DND-41 (cell line): ENCODE measurements around the gene NUDCD3.

ENCODE experiments used
- ATAC-seq: fragments of 200-7000 bp; cut with Tn5 transposase; 3 replicates; pipeline ENCODE4 v1.9.1; 2021; ENCODE audit warnings: low read depth; ENCODE audit not compliant: insufficient read depth
- DNase-seq: peaks from one replicate; pipeline ENCODE4 v3.0.0-alpha.2; 2020
- H2AFZ ChIP-seq: 2 replicates; pipeline ENCODE4 v1.6.0; 2012; ENCODE audit warnings: low read depth, low read length
- H3K27ac ChIP-seq: 2 replicates; pipeline ENCODE4 v1.5.1; 2012; ENCODE audit warnings: low read length, inconsistent platforms
- H3K27me3 ChIP-seq: fragments of 200-600 bp; sonication (generic); 2 replicates; pipeline ENCODE4 v1.6.0; 2012; ENCODE audit warnings: low read length, mild to moderate bottlenecking, inconsistent platforms; ENCODE audit not compliant: insufficient read depth, poor library complexity
- H3K36me3 ChIP-seq: 2 replicates; pipeline ENCODE4 v1.5.1; 2012; ENCODE audit warnings: low read length, inconsistent platforms; ENCODE audit not compliant: insufficient read depth
- H3K4me1 ChIP-seq: 2 replicates; pipeline ENCODE4 v1.5.1; 2012; ENCODE audit warnings: mild to moderate bottlenecking, low read length; ENCODE audit not compliant: insufficient read depth
- H3K4me2 ChIP-seq: 2 replicates; pipeline ENCODE4 v1.6.0; 2012; ENCODE audit warnings: mild to moderate bottlenecking, moderate library complexity, low read length, inconsistent platforms; ENCODE audit not compliant: insufficient read depth
- H3K4me3 ChIP-seq, 2 experiments: fragments of 200-600 bp in 1 of 2; shearing (Covaris generic) in 1 of 2; 2 replicates each; pipeline ENCODE4 v1.5.1; 2012 to 2016; ENCODE audit warnings: inconsistent platforms in 2 of 2, low read length in 2 of 2, mild to moderate bottlenecking in 2 of 2, low read depth in 1 of 2, moderate library complexity in 1 of 2
- H3K79me2 ChIP-seq: 2 replicates; pipeline ENCODE4 v1.6.0; 2012; ENCODE audit warnings: low read length, inconsistent platforms; ENCODE audit not compliant: insufficient read depth
- H3K9ac ChIP-seq: 2 replicates; pipeline ENCODE4 v1.6.0; 2012; ENCODE audit warnings: low read depth, mild to moderate bottlenecking, inconsistent platforms, low read length, moderate library complexity
- H3K9me3 ChIP-seq: 2 replicates; pipeline ENCODE4 v1.5.1; 2012; ENCODE audit warnings: low read length, moderate library complexity, mild to moderate bottlenecking, inconsistent platforms; ENCODE audit not compliant: insufficient read depth, severe bottlenecking
- H4K20me1 ChIP-seq: 2 replicates; pipeline ENCODE4 v1.6.0; 2012; ENCODE audit warnings: low read length; ENCODE audit not compliant: insufficient read depth
- EZH2 ChIP-seq: IDR thresholded peaks from 3 replicates; pipeline ENCODE4 v1.6.1; 2012; ENCODE audit warnings: borderline replicate concordance, low read depth, mild to moderate bottlenecking, moderate library complexity, low read length, inconsistent platforms; ENCODE audit not compliant: severe bottlenecking
- TF ChIP-seq, protein P1 (sequence below): IDR thresholded peaks from 2 replicates; pipeline ENCODE4 v1.5.1; 2012; ENCODE audit warnings: borderline replicate concordance, low read length, moderate library complexity, mild to moderate bottlenecking; ENCODE audit not compliant: poor library complexity, severe bottlenecking; ENCODE audit errors: extremely low read depth

The NUDCD3 gene

DNA sequence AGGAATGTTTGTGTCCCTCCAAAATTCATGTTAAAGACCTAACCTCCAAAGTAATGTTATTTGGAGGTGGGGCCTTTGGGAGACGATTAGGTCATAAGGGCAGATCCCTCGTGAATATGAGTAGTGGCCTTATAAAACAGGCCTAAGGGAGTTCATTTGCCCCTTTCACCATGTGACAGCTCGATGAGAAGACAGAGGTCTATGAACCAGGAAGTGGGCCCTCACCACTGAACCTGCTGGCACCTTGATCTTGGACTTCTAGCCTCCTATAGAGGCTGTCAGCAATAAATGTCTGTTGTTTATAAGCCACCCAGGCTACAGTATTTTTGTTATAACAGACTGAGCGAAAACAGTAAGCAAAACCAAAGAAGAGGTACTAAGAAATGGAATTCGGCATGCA lies 14.1 kb downstream of the NUDCD3 start:
- DNase-seq, result no peak

GRCh38 chr7:44473295-44473694 lies 17.2 kb downstream of the NUDCD3 start:
- Histone ChIP-seq H3K4me3 (no peak overlapping the region), H3K36me3 (peaks cover 60% of the 10 kb centered on the region), H2AFZ (no peak overlapping the region), H3K4me2 (no peak overlapping the region), H3K79me2 (peaks cover 19% of the 10 kb centered on the region), H3K4me1 (no peaks in the 10 kb centered on the region), H4K20me1 (peaks cover 58% of the 10 kb centered on the region), H3K27me3 (no peaks in the 10 kb centered on the region), H3K9ac (no peak overlapping the region), H3K9me3 (no peaks in the 10 kb centered on the region), H3K27ac (no peak overlapping the region)
- DNase-seq (no peak), ATAC-seq (no peak)
- no peak for TF ChIP-seq EZH2
- TF ChIP-seq, protein P1, sequence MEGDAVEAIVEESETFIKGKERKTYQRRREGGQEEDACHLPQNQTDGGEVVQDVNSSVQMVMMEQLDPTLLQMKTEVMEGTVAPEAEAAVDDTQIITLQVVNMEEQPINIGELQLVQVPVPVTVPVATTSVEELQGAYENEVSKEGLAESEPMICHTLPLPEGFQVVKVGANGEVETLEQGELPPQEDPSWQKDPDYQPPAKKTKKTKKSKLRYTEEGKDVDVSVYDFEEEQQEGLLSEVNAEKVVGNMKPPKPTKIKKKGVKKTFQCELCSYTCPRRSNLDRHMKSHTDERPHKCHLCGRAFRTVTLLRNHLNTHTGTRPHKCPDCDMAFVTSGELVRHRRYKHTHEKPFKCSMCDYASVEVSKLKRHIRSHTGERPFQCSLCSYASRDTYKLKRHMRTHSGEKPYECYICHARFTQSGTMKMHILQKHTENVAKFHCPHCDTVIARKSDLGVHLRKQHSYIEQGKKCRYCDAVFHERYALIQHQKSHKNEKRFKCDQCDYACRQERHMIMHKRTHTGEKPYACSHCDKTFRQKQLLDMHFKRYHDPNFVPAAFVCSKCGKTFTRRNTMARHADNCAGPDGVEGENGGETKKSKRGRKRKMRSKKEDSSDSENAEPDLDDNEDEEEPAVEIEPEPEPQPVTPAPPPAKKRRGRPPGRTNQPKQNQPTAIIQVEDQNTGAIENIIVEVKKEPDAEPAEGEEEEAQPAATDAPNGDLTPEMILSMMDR, result no peak

More for the DNA sequence above, 14.1 kb downstream of the NUDCD3 start:
- no peak overlapping the region for H3K27ac ChIP-seq
- H3K4me1 ChIP-seq, result no peaks in the 10 kb centered on the region
- H3K9me3 ChIP-seq, result no peaks in the 10 kb centered on the region
- TF ChIP-seq EZH2, result no peak
- no peak overlapping the region for H2AFZ ChIP-seq
- H3K4me3 ChIP-seq, result no peak overlapping the region
- no peak for ATAC-seq
- H3K36me3 ChIP-seq, result peaks cover 71% of the 10 kb centered on the region
- H3K4me2 ChIP-seq, result no peak overlapping the region
- no peaks in the 10 kb centered on the region for H3K27me3 ChIP-seq
- H4K20me1 ChIP-seq, result peaks cover 36% of the 10 kb centered on the region
- no peak overlapping the region for H3K9ac ChIP-seq
- peaks cover 16% of the 10 kb centered on the region for H3K79me2 ChIP-seq

GRCh38 chr7:44472843-44473242 lies 17.6 kb downstream of the NUDCD3 start:
- Histone ChIP-seq H3K27me3 (no peaks in the 10 kb centered on the region), H2AFZ (no peak overlapping the region), H3K9me3 (no peaks in the 10 kb centered on the region), H3K27ac (no peak overlapping the region), H3K36me3 (peaks cover 61% of the 10 kb centered on the region), H3K79me2 (peaks cover 19% of the 10 kb centered on the region), H3K4me3 (no peak overlapping the region), H3K4me2 (no peak overlapping the region), H4K20me1 (peaks cover 60% of the 10 kb centered on the region), H3K9ac (no peak overlapping the region), H3K4me1 (no peaks in the 10 kb centered on the region)
- no peak for DNase-seq
- TF ChIP-seq, protein P1, result no peak
- no peak for TF ChIP-seq EZH2
- ATAC-seq, result no peak

GRCh38 chr7:44471850-44472249 lies 18.6 kb downstream of the NUDCD3 start:
- no peak for TF ChIP-seq EZH2
- TF ChIP-seq, protein P1, result no peak
- no peak for DNase-seq
- peaks cover 17% of the 10 kb centered on the region for H3K79me2 ChIP-seq

More at GRCh38 chr7:44471850-44472249, 18.6 kb downstream of the NUDCD3 start:
- peaks cover 59% of the 10 kb centered on the region for H4K20me1 ChIP-seq
- H3K4me1 ChIP-seq, result no peaks in the 10 kb centered on the region
- no peak overlapping the region for H3K27ac ChIP-seq
- no peak for ATAC-seq
- H3K27me3 ChIP-seq, result no peaks in the 10 kb centered on the region
- no peak overlapping the region for H3K4me2 ChIP-seq
- no peak overlapping the region for H2AFZ ChIP-seq
- no peak overlapping the region for H3K9ac ChIP-seq
- H3K9me3 ChIP-seq, result no peaks in the 10 kb centered on the region
- H3K36me3 ChIP-seq, result peaks cover 67% of the 10 kb centered on the region
- no peak overlapping the region for H3K4me3 ChIP-seq
